GM18517 (cell line): Measurements from ENCODE around the gene ZNF808.
"Not testable (repeated sequence)": the region's sequence is repeated elsewhere in the genome, so short reads cannot be mapped to it uniquely, and the experiment has no call there.

Experiments
- ATAC-seq: cut with Tn5 transposase; IDR thresholded peaks from one replicate; pipeline ENCODE4 v1.9.1; 2021; ENCODE audit warnings: mild to moderate bottlenecking, moderate library complexity; ENCODE audit not compliant: unreplicated experiment

Gene ZNF808

DNA sequence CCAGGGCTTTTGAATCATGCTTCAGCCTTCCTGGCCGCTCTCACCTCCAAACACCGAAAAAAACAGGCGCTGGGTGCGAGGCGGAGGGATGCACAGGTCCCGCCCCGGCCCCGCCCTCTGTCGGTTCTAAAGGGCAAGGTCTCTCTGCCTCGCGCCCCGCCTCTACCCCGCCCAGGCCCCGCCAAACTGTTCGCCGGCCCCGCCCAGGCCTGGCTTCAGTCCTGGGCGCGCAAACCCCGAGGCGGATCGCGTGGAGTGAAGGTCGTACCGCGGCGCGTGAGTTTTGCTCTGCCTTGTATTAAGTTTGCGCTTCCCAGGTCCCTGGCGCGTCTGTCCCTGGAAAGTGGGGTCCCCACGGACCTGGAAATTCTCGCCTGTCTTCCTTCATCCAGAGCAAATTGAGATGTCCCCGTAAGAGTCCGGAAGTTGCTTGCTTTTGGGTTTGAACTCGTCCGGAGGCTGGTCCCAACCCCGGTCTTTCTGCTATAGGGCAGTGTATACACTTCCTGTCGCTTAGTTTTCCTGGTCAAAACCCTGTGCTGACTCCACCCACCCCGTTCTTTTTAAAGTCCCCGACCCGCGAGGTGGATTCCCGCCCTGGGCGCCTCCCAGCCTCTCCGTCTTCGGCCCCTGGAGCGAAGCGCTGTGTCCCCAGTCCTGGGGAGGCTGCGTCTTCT, 8.4 kb downstream of the ZNF808 start:
- peak; percentile 70 for ATAC-seq

DNA sequence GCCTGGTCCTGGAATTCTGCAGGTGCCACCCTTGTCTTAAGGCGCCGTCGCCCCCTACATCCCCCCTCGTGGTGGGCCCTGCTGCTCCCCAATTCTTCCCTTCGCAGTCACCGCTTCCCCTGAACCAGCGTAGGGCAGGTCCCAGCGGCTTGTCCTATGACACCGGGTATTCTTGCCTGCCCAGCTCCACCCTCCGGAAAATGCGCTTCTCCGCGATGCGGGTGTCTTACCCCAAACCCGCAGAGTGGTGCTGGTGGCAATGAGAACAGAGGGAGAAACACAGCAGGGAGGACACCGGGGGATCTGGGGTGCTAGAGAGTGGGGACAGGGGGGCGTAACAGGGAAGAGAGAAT, 9.0 kb downstream of the ZNF808 start:
- peak; percentile 10 for ATAC-seq

DNA sequence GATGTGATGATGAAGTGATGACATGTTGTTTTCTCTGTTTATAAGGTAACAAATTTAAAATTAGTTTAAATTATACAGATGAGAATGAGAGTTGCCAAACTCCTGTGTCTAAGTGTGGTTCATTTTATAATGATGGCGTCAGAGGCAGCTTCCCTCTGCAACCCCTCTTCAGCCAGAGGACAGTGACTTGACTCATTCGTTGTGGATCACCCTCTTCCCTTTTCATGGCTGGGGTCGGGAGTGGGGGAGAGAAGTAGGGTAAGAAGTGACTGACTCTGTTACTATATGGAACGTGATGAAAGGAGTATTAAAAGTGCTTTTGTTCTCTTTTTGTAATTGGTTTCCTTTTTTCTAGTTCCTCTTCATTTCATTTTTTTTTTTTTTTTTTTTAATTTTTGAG, 11.3 kb downstream of the ZNF808 start:
- ATAC-seq = not testable (repeated sequence)

DNA sequence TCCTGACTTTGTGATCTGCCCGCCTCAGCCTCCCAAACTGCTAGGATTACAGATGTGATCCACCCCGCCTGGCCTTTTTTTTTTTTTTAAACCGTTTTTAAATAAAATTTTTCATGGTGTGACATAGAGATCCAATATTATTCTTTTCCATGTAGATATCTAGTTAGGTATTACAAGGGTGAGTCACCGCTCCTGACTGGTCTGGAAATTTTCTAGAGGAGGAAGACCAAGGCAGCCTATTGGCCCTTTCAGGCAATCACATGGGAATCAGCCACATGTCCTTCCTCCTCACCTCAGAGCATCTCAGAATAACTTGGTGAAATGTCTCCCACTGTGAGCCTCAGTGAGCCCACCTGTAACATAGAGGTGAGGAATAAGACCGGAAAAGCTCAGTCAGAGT, 13.7 kb downstream of the ZNF808 start:
- ATAC-seq = not testable (repeated sequence)

DNA sequence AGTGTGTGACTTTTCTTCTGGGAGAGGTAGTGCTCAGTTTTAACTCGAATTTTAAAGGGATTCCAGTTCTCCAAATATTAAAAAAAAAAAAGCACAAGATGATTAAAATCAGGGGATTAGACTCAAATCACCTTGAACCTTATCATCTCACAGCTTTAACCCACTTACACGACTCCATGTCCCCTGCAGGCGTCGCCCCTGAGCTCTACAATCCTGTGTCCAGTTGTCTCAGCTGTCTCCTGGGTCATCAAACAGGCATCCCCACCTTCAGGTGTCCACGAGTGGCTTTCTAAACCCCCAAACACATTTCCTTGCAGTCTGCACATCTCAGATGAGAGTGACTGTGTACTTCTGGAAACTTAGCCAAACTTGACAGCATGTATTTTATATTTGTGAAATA, 14.1 kb downstream of the ZNF808 start:
- no peak for ATAC-seq

DNA sequence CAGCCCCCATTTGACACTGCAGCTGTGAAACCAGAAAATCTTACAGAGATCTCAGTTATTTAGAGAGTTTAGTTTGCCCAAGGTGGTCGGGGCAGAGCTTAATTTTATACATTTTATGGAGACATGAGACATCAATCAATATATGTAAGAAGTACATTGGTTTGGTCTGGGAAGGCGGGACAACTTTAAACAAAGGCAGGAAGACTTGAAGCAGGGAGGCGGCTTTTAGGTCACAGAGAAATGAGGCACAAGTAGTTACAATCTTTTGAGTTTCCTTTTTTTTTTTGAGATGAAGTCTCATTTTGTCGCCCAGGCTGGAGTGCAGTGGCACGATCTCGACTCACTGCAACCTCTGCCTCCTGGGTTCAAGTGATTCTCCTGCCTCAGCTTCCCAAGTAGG, 15.1 kb downstream of the ZNF808 start:
- not testable (repeated sequence) for ATAC-seq

DNA sequence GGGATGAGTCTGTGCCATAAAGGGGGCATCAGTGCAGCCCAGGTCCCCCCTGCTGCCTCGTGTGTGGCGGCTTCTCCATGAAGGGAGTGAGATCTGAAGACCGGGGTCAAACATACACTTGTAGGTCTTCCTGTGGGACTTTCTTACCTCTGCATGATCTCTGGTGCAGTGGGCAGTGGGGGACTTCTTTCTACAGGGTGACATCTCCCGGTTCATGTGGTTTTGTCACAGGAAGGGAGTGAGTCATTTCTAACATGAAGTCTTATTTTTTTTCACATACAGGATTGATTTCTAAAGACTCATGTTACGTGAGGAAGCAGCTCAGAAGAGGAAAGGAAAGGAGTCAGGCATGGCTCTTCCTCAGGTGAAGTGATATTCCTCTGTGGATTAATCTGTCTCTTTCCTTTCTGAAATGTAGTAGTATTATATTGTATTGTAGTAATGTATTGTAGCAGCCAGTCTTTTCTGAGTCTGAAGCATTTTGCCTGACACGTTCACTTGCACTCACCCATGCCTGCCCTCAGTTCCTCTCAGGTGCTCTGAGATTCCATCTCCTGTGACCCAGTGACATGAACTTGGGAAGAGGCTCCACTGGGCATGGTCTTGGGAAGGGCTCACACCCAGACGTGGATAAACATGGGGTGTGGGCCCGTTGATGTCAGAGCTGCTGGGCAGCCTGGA, 15.7 kb downstream of the ZNF808 start:
- ATAC-seq = no peak

DNA sequence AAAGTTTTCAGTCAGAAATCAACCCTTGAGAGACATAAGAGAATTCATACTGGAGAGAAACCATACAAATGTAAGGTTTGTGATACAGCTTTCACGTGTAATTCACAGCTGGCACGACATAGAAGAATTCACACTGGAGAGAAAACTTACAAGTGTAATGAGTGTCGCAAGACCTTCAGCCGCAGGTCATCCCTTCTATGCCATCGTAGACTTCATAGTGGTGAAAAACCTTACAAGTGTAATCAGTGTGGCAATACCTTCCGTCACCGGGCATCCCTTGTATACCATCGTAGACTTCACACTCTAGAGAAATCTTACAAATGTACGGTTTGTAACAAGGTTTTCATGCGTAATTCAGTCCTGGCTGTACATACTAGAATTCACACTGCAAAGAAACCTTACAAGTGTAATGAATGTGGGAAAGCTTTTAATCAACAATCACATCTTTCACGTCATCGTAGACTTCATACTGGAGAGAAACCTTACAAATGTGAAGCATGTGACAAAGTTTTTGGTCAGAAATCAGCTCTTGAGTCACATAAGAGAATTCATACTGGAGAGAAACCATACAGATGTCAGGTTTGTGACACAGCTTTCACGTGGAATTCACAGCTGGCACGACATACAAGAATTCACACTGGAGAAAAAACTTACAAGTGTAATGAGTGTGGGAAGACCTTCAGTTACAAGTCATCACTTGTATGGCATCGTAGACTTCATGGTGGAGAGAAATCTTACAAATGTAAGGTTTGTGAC, 26.9 kb downstream of the ZNF808 start:
- ATAC-seq = no peak

DNA sequence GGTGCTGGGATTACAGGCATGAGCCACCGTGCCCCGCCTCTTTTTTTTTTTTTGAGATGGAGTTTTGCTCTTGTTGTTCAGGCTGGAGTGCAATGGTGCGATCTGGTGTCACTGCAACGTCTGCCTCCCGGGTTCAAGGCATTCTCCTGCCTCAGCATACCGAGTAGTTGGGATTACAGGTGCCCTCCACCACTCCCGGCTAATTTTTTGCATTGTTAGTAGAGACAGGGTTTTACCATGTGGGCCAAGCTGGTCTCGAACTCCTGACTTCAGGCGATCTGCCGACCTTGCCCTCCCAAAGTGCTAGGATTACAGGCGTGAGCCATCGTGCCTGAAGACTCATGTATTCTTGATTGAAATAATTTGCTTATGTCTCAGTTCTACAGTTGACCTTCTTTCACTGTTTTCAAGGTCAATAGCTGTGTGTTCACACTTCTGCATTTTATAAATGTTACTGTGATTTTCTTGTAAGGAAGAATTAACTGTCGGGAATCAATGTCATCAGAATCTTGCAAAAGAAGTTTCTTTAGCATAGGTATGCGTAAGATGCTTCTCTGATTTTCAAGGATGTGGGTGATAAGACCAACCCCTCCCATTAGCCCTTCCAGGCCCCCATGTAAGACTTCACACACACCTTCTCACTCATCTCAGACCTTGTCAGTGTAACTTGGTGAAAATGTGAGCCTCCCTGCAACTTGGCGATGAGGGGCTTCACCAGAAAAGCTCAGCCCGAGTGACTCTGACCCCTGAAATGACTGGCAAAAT, 29.9 kb downstream of the ZNF808 start:
- no peak for ATAC-seq

DNA sequence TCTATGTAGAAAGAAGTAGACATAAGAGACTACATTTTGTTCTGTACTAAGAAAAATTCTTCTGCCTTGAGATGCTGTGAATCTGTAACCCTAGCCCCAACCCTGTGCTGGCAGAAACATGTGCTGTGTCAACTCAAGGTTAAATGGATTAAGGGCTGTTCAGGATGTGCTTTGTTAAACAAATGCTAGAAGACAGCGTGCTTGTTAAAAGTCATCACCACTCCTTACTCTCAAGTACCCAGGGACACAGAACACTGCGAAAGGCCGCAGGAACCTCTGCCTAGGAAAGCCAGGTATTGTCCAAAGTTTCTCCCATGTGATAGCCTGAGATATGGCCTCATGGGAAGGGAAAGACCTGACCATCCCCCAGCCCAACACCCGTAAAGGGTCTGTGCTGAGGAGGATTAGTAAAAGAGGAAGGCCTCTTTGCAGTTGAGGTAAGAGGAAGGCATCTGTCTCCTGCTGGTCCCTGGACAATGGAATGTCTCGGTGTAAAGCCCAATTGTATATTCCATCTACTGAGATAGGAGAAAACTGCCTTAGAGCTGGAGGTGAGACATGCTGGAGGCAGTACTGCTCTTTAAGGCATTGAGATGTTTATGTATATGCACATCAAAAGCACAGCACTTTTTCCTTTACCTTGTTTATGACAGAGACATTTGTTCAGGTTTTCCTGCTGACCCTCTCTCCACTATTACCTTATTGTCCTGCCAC, 31.4 kb downstream of the ZNF808 start:
- ATAC-seq = not testable (repeated sequence)

DNA sequence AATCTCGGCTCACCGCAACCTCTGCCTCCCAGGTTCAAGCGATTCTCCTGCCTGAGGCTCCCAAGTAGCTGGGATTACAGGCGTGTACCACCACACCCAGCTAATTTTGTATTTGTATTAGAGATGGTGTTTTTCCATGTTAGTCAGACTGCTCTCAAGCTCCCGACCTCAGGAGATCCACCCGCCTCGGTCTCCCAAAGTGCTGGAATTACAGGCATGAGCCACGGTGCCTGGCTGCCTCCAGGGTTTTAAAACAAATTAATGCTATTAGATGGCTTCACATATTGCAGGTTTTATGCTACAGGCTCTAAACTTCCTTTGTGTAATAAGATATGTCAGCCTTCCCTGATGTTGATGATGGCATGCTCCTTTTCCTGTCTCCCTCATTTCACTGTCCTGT, 34.1 kb downstream of the ZNF808 start:
- not testable (repeated sequence) for ATAC-seq

DNA sequence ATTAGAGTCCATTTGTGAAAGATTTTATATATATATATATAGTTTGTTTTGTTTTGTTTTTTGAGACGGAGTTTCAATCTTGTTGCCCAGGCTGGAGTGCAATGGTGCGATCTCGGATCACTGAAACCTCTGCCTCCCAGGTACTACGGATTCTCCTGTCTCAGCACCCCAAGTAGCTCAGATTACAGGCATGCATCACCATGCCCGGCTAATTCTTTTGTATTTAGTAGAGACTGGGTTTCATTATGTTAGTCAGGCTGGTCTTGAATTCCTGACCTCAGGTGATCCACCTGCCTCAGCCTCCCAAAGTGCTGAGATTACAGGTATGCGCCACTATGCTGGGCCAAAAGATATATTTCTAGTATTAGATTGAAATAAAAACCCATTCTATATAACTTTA, 38.7 kb downstream of the ZNF808 start:
- no peak for ATAC-seq

DNA sequence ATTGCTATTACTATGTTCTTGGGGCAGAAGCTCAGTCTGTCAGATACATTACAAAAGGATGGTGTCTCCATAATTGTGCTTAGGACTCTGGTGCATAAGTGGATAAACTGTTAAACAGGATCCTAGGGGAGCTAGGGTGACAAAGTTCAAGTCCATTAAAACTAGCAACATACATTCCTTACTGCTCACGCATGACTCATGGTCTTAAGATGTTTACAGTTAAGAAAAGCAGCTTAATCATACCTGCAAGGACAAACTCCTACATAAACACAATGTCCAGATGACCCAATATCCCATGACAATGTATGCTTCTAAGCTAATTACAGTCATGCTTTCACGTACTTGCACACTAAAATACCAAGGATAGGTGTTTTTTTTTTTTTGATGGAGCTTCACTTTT, 39.1 kb downstream of the ZNF808 start:
- ATAC-seq = no peak

DNA sequence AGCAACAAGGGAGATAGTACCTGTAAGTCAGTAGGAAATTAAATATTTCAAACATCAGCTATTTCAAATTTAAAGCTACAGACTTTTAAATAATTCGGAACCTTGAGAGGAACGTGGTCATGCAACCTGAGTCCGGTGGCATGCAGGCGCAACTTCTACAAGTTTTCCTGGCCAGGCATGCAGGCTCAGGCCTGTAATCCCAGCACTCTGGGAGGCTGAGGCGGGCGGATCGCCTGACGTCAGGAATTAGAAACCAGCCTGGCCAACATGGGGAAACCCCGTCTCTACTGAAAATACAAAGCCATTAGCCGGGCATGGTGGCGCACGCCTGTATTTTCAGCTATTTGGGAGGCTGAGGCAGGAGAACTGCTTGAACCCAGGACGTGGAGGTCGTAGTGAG, 40.5 kb downstream of the ZNF808 start:
- no peak for ATAC-seq

DNA sequence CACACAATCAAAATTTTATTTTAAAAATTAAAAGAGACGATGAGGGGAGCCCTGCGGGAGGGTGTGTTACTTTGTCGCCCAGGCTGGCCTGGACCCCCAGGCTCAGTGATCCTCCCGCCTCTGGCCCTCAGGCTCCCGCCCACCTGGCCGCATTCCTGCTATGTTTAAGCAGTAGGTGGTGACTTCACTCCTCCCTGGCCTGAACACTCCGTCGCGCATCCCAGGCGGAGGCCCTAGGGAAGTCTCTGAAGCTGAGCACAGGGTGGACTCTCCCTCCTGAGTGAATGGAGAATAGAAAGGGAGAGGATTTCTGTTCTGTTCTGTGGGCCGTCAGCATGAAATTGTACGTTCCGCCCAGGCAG, 42.2 kb downstream of the ZNF808 start:
- ATAC-seq = not testable (repeated sequence)

DNA sequence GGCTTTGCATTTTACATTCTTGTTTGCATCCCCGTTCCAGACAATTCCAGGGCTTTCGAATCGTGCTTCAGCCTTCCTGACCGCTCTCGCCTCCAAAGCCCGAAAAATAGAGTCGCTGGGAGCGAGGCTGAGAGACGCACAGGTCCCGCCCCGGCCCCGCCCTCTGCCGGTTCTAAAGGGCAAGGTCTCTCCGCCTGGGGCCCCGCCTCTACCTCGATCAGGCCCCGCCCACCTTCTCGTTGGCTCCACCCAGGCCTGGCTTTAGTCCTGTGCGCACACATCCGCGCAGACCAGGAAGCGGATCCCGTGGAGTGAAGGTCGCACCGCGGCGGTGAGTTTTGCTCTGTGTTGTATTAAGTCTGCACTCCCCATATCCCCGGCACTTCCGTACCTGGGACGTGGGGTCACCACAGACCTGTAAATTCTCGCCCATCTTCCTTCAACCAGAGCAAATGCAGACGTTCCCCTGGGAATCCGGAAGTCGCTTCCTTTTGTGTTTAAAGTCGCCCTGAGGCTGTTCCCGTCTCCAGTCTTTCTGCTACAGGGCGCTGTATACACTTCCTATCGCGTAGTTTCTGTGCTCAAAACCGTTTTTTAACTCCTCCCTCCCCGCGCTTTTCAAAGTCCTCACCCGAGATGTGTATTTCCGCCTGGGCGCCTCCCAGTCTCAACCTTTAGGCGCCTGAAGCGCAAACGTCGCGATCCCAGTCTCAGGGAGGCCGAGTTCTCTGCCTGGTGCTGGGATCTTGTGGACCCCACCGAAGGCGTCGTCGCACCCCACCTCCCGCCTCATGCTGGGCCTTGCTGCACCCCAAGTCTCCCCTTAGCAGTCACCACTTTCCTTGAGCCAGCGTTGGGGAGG, 42.8 kb downstream of the ZNF808 start, which contains the start of gene ZNF701:
Gene ZNF701 (plus strand): TSS at position 288 of the 862 bp plus-strand sequence. CDS start 3,861 bp downstream, outside the sequence.
- peak; percentile 86 for ATAC-seq

DNA sequence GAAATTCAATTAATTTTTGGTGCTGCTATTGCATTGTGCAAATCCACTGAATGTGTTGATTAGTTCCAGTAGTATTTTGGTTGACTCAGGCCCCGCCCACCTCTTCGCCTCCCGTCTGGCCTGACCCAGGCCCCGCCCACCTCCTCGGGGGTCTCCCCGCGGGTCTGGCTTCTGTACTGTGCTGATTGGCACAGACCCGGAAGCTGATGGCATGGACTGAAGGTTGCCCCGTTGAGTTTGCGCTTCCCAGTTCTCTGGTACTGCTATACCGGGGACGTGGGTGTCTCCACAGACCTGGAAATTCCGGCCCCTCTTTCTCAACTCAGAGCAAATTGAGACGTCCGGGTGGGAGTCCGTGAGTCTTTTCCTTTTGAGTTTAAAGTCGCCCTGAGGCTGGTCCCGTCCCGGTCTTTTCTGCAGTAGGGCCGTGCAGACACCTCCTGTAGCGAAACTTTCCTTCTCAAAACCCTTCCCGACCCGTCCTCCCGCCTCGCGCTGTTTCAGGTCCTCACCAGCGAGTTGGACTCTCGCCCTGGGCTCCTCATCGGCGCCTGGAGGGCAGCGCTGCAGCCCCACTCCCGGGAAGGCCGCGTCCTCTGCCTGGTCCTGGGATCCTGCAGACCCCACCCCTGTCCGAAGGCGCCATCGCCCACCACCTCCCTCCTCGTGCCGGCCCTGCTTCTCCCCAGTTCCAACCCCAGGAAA, 57.4 kb downstream of the ZNF808 start:
- ATAC-seq = no peak

DNA sequence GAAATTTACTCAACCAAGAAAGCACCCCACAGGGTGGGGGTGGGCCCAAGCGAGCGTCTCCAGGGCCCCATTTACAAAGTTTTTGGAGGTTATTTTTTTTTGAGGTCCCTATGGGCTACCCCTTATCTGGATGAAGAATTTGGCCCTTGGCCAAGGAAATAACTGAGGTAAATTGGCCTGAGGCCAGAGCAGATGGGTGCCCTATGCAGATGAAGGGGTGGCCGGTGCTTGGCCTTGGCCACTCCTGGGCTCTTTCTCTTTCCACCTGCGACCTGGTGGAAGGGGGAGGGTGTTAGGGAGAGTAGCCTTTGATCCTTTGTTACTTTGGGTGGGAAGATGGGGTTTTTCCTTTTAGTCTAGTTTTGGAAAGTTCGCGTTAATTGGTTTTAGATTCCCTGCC, 58.1 kb downstream of the ZNF808 start:
- no peak for ATAC-seq

DNA sequence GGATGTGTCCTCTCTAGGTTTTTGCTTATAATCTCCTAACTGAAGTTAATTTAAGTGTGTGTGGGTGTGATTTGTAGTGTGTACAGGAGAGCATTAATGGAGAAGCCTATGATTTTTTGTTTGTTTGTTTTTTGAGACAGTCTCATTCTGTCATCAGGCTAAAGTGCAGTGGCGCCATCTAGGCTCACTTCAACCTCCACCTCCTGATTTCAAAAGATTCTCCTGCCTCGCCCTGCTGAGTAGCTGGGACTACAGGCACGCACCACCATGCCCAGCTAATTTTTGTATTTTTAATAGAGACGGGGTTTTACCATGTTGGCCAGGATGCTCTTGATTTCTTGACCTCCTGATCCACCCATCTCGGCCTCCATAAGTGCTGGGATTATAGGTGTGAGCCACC, 63.3 kb downstream of the ZNF808 start:
- ATAC-seq = no peak
